ENCODE measurements around the gene NCOA7.
"Not testable (repeated sequence)": the region's sequence is repeated elsewhere in the genome, so short reads cannot be mapped to it uniquely, and the experiment has no call there.

The NCOA7 gene

GRCh38 chr6:125754566-125754965 is 36.2 kb upstream of the NCOA7 start:
- no peak for DNase-seq (ENCODE audit: low read depth)

- DNase-seq (ENCODE audit: low read depth), result no peak
Observed at GRCh38 chr6:125759184-125759902, 31.4 kb upstream of the NCOA7 start.

GRCh38 chr6:125759959-125760457 is 30.8 kb upstream of the NCOA7 start:
- no peak for DNase-seq (ENCODE audit: low read depth)

GRCh38 chr6:125764121-125764671 is 26.6 kb upstream of the NCOA7 start:
- no peak for DNase-seq (ENCODE audit: low read depth)

GRCh38 chr6:125765944-125766343 is 24.8 kb upstream of the NCOA7 start:
- no peak for DNase-seq (ENCODE audit: low read depth)

GRCh38 chr6:125766641-125767040 is 24.1 kb upstream of the NCOA7 start:
- DNase-seq (ENCODE audit: low read depth), result no peak

- no peak for DNase-seq (ENCODE audit: low read depth)
Observed at GRCh38 chr6:125769147-125769783, 21.5 kb upstream of the NCOA7 start.

GRCh38 chr6:125773387-125774341 is 17.1 kb upstream of the NCOA7 start:
- no peak for DNase-seq (ENCODE audit: low read depth)

- not testable (repeated sequence) for DNase-seq (ENCODE audit: low read depth)
Observed at GRCh38 chr6:125776107-125776826, 14.5 kb upstream of the NCOA7 start.

GRCh38 chr6:125779924-125780539 is 10.7 kb upstream of the NCOA7 start:
- peak; percentile 80 for DNase-seq (ENCODE audit: low read depth)

GRCh38 chr6:125780540-125781313 is 10.0 kb upstream of the NCOA7 start:
- peak; percentile 41 for DNase-seq (ENCODE audit: low read depth)

- no peak for DNase-seq (ENCODE audit: low read depth)
Observed at GRCh38 chr6:125781314-125781868, 9.4 kb upstream of the NCOA7 start.

GRCh38 chr6:125784365-125784764 is 6.4 kb upstream of the NCOA7 start:
- DNase-seq (ENCODE audit: low read depth), result no peak

GRCh38 chr6:125787791-125788190 is 3.0 kb upstream of the NCOA7 start:
- DNase-seq (ENCODE audit: low read depth), result no peak

GRCh38 chr6:125789167-125789566 is 1.6 kb upstream of the NCOA7 start:
- no peak for DNase-seq (ENCODE audit: low read depth)

GRCh38 chr6:125789576-125790357 is 993 bp upstream of the NCOA7 start:
- DNase-seq (ENCODE audit: low read depth), result no peak

GRCh38 chr6:125791151-125791819 is 525 bp downstream of the NCOA7 start:
- DNase-seq (ENCODE audit: low read depth), result no peak

- DNase-seq (ENCODE audit: low read depth), result no peak
Observed at GRCh38 chr6:125791820-125792165, 1.0 kb downstream of the NCOA7 start.

GRCh38 chr6:125792172-125792571 is 1.4 kb downstream of the NCOA7 start:
- no peak for DNase-seq (ENCODE audit: low read depth)

Data from stimulated activated CD8-positive, alpha-beta memory T cell treated with anti-CD3 and anti-CD28 coated beads, Interleukin-12 subunit alpha, Interleukin-12 subunit beta, amount 100 ng/mL, for 1 hour (primary cell).